ENCODE data around the gene TMEM31.

TMEM31 gene

DNA sequence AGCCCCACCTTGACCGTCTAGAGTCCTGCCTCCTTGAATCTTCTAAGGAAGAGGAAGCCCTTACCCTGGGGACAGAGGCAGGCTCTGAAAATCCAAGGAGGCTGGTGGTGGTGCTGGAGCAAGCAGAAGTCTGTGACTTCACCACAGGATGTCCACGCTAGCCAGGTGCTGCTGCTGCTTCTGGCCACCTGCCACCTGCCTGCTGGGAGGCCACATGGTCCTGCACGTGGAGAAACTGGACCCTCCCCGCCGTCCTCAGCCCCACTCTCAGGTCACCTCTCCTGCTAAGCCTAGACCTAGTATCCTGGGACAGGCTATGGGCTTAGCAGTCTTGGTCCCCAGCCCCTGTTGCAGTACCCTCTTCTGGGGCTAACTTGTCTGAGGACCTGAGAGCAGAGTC is 15.8 kb downstream of the TMEM31 start:
- H3K4me2 ChIP-seq (ENCODE audit: low read length, poor library complexity, severe bottlenecking): no peak overlapping the region
- DNase-seq: no peak
- WGBS: 84% methylated on average over 5 of the region's 5 CpGs
- H3K27me3 ChIP-seq (ENCODE audit: control insufficient read depth in 1 of 2, insufficient read depth in 1 of 2, low read length in 2 of 2): peaks cover 6 to 71% of the 10 kb centered on the region in 2 experiments
- H3K14ac ChIP-seq (ENCODE audit: low read length in 2 of 2): no peak overlapping the region
- no peak overlapping the region for H2AK5ac ChIP-seq (ENCODE audit: low read length, severe bottlenecking)
- no peaks in the 10 kb centered on the region for H3K79me1 ChIP-seq (replicated peaks; ENCODE audit: low read length, poor library complexity, severe bottlenecking)
- H3K23ac ChIP-seq (ENCODE audit: low read length in 2 of 2): no peak overlapping the region
- H3K27ac ChIP-seq (ENCODE audit: low read length, poor library complexity, severe bottlenecking): no peak overlapping the region
- H4K91ac ChIP-seq (ENCODE audit: low read length): no peak overlapping the region
- no peak overlapping the region for H3K4ac ChIP-seq (ENCODE audit: low read depth in 1 of 2, low read length in 2 of 2)
- H2BK5ac ChIP-seq (ENCODE audit: low read depth, low read length, poor library complexity, severe bottlenecking): no peak overlapping the region
- no peak overlapping the region for H2BK15ac ChIP-seq (ENCODE audit: low read depth, poor library complexity, severe bottlenecking)
- no peak overlapping the region for H3K18ac ChIP-seq (ENCODE audit: low read depth in 1 of 2, low read length in 2 of 2)
- H2BK12ac ChIP-seq (ENCODE audit: low read length in 2 of 2): no peak overlapping the region
- no peaks in the 10 kb centered on the region for H3K9me3 ChIP-seq (ENCODE audit: control insufficient read depth, low read length)
- H2BK120ac ChIP-seq (ENCODE audit: low read depth, low read length): no peak overlapping the region
- no peak overlapping the region for H3K9ac ChIP-seq (ENCODE audit: low read length)
- no peaks in the 10 kb centered on the region for H3K36me3 ChIP-seq (ENCODE audit: control insufficient read depth in 1 of 2, insufficient read depth in 2 of 2, low read depth in 1 of 2, low read length in 2 of 2)
- H3K4me3 ChIP-seq (ENCODE audit: insufficient read depth in 1 of 2, low read depth in 1 of 2, low read length in 2 of 2): no peak overlapping the region
- no peak overlapping the region for H2AFZ ChIP-seq (ENCODE audit: low read depth, low read length)
- no peak overlapping the region for H4K8ac ChIP-seq (ENCODE audit: low read length)
- no peaks in the 10 kb centered on the region for H3K4me1 ChIP-seq (ENCODE audit: control insufficient read depth, insufficient read depth, low read depth, low read length)

DNA sequence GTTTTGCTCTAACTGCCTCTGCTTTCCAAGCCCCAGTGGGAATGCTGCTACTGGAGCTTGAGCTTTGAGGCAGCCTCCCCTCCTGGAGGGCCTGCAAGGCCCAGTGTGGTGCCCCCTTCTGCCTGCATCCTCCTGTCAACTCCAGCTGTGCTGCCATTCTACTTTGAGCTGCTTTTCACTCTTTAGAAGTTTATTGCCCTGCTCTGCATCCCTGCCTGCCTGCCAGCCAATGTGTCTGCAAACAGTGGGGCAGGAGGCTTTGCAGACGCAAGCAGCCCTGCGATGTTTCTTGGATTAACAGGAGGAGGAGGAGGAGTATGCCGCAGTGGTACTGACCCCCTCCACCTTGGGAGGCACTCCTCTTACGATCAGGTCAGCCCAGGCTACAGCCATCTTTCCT is 16.4 kb downstream of the TMEM31 start:
- no peak overlapping the region for H3K4me3 ChIP-seq (ENCODE audit: insufficient read depth in 1 of 2, low read depth in 1 of 2, low read length in 2 of 2)
- no peak overlapping the region for H4K8ac ChIP-seq (ENCODE audit: low read length)
- no peak overlapping the region for H3K27ac ChIP-seq (ENCODE audit: low read length, poor library complexity, severe bottlenecking)
- no peaks in the 10 kb centered on the region for H3K9me3 ChIP-seq (ENCODE audit: control insufficient read depth, low read length)
- H3K4me1 ChIP-seq (ENCODE audit: control insufficient read depth, insufficient read depth, low read depth, low read length): no peaks in the 10 kb centered on the region
- no peak overlapping the region for H2BK5ac ChIP-seq (ENCODE audit: low read depth, low read length, poor library complexity, severe bottlenecking)
- no peak overlapping the region for H3K23ac ChIP-seq (ENCODE audit: low read length in 2 of 2)
- H3K14ac ChIP-seq (ENCODE audit: low read length in 2 of 2): no peak overlapping the region
- WGBS: 0% methylated on average over 1 of the region's 4 CpGs
- no peak overlapping the region for H3K9ac ChIP-seq (ENCODE audit: low read length)
- no peak overlapping the region for H2AFZ ChIP-seq (ENCODE audit: low read depth, low read length)
- H4K91ac ChIP-seq (ENCODE audit: low read length): no peak overlapping the region
- H3K18ac ChIP-seq (ENCODE audit: low read depth in 1 of 2, low read length in 2 of 2): peak overlapping the region in 1 of 2 experiments; percentile 8
- no peak overlapping the region for H2AK5ac ChIP-seq (ENCODE audit: low read length, severe bottlenecking)
- no peak overlapping the region for H2BK12ac ChIP-seq (ENCODE audit: low read length in 2 of 2)
- no peaks in the 10 kb centered on the region for H3K79me1 ChIP-seq (replicated peaks; ENCODE audit: low read length, poor library complexity, severe bottlenecking)
- H3K36me3 ChIP-seq (ENCODE audit: control insufficient read depth in 1 of 2, insufficient read depth in 2 of 2, low read depth in 1 of 2, low read length in 2 of 2): no peaks in the 10 kb centered on the region
- peaks cover 5 to 66% of the 10 kb centered on the region in 2 experiments for H3K27me3 ChIP-seq (ENCODE audit: control insufficient read depth in 1 of 2, insufficient read depth in 1 of 2, low read length in 2 of 2)
- H2BK120ac ChIP-seq (ENCODE audit: low read depth, low read length): no peak overlapping the region
- no peak overlapping the region for H2BK15ac ChIP-seq (ENCODE audit: low read depth, poor library complexity, severe bottlenecking)
- H3K4me2 ChIP-seq (ENCODE audit: low read length, poor library complexity, severe bottlenecking): no peak overlapping the region
- no peak overlapping the region for H3K4ac ChIP-seq (ENCODE audit: low read depth in 1 of 2, low read length in 2 of 2)
- no peak for DNase-seq

DNA sequence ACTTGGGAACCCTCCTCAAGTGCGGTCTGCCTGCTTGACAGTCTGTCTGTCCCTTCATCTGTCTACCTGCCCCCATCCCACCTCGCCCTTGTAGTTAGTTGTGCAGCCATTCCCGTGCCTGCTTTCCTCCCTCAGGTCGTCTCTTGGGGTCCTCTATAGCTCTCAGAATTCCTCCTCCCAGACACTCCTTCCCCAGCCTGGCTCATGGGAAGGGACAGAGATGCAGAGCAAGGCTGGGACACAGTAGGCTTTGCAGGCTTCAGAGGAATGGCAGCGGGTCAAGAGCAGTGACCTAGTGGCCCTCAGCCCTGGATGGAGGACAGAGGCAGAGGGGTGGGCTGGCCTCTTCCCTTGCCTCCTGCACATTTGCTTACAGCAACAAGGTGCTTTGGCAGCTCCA is 18.3 kb downstream of the TMEM31 start:
- no peak overlapping the region for H2AK5ac ChIP-seq (ENCODE audit: low read length, severe bottlenecking)
- no peak overlapping the region for H2AFZ ChIP-seq (ENCODE audit: low read depth, low read length)
- no peak overlapping the region for H3K18ac ChIP-seq (ENCODE audit: low read depth in 1 of 2, low read length in 2 of 2)
- no peak overlapping the region for H3K4me3 ChIP-seq (ENCODE audit: insufficient read depth in 1 of 2, low read depth in 1 of 2, low read length in 2 of 2)
- no peak overlapping the region for H2BK5ac ChIP-seq (ENCODE audit: low read depth, low read length, poor library complexity, severe bottlenecking)
- peaks cover 5 to 58% of the 10 kb centered on the region in 2 experiments for H3K27me3 ChIP-seq (ENCODE audit: control insufficient read depth in 1 of 2, insufficient read depth in 1 of 2, low read length in 2 of 2)
- no peak overlapping the region for H2BK120ac ChIP-seq (ENCODE audit: low read depth, low read length)
- H3K14ac ChIP-seq (ENCODE audit: low read length in 2 of 2): peak overlapping the region in 1 of 2 experiments; percentile 32
- H3K23ac ChIP-seq (ENCODE audit: low read length in 2 of 2): no peak overlapping the region
- H3K4ac ChIP-seq (ENCODE audit: low read depth in 1 of 2, low read length in 2 of 2): no peak overlapping the region
- H3K4me2 ChIP-seq (ENCODE audit: low read length, poor library complexity, severe bottlenecking): no peak overlapping the region
- no peaks in the 10 kb centered on the region for H3K79me1 ChIP-seq (replicated peaks; ENCODE audit: low read length, poor library complexity, severe bottlenecking)
- no peak overlapping the region for H2BK15ac ChIP-seq (ENCODE audit: low read depth, poor library complexity, severe bottlenecking)
- no peaks in the 10 kb centered on the region for H3K36me3 ChIP-seq (ENCODE audit: control insufficient read depth in 1 of 2, insufficient read depth in 2 of 2, low read depth in 1 of 2, low read length in 2 of 2)
- no peak overlapping the region for H3K27ac ChIP-seq (ENCODE audit: low read length, poor library complexity, severe bottlenecking)
- H3K4me1 ChIP-seq (ENCODE audit: control insufficient read depth, insufficient read depth, low read depth, low read length): no peaks in the 10 kb centered on the region
- no peak for DNase-seq
- no peak overlapping the region for H4K8ac ChIP-seq (ENCODE audit: low read length)
- no peak overlapping the region for H3K9ac ChIP-seq (ENCODE audit: low read length)
- no peak overlapping the region for H4K91ac ChIP-seq (ENCODE audit: low read length)
- WGBS: 75% methylated on average over 1 of the region's 5 CpGs
- no peaks in the 10 kb centered on the region for H3K9me3 ChIP-seq (ENCODE audit: control insufficient read depth, low read length)
- no peak overlapping the region for H2BK12ac ChIP-seq (ENCODE audit: low read length in 2 of 2)

DNA sequence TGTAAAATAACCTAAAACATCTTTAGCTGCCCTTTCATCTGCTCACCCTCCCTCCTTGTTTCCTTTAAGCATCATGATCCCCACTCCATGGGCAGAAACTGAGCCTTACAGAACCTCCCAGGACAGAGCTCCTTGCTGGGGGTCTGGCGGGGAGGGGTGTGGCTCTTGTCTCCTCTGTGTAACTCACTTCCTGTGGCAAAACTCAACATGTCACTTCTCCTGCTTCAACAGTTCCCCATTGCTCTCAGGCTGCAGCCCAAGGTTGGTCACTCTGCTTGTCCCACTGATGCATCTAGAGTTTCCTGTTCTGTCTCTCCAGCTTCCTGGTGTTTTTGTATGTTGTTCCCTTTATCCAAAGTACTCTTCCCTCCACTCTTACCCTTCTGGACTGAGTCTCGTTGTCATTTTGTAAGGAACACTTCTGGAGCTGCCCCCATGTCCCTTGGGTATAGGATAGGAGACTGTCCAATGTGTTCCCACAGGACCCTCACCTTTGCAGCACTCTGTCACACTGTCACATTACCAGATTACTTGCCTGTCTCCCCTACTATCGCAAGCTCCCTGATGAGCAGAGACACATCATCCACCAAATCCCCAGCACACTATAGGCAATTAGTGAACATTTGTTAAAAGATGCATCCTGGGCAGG is 19.6 kb downstream of the TMEM31 start:
- 28% methylated on average over 2 of the region's 3 CpGs for WGBS
- Histone ChIP-seq H3K79me1 (replicated peaks; ENCODE audit: low read length, poor library complexity, severe bottlenecking) (no peaks in the 10 kb centered on the region), H3K27ac (ENCODE audit: low read length, poor library complexity, severe bottlenecking) (no peak overlapping the region), H3K4me3 (ENCODE audit: insufficient read depth in 1 of 2, low read depth in 1 of 2, low read length in 2 of 2) (no peak overlapping the region), H2BK12ac (ENCODE audit: low read length in 2 of 2) (no peak overlapping the region), H3K23ac (ENCODE audit: low read length in 2 of 2) (no peak overlapping the region), H3K4me1 (ENCODE audit: control insufficient read depth, insufficient read depth, low read depth, low read length) (no peaks in the 10 kb centered on the region), H2BK120ac (ENCODE audit: low read depth, low read length) (no peak overlapping the region), H3K4me2 (ENCODE audit: low read length, poor library complexity, severe bottlenecking) (no peak overlapping the region), H2BK5ac (ENCODE audit: low read depth, low read length, poor library complexity, severe bottlenecking) (no peak overlapping the region), H2BK15ac (ENCODE audit: low read depth, poor library complexity, severe bottlenecking) (no peak overlapping the region), H3K36me3 (ENCODE audit: control insufficient read depth in 1 of 2, insufficient read depth in 2 of 2, low read depth in 1 of 2, low read length in 2 of 2) (no peaks in the 10 kb centered on the region), H3K18ac (ENCODE audit: low read depth in 1 of 2, low read length in 2 of 2) (no peak overlapping the region), H3K27me3 (ENCODE audit: control insufficient read depth in 1 of 2, insufficient read depth in 1 of 2, low read length in 2 of 2) (peaks cover 5 to 55% of the 10 kb centered on the region in 2 experiments), H3K9me3 (ENCODE audit: control insufficient read depth, low read length) (no peaks in the 10 kb centered on the region), H4K8ac (ENCODE audit: low read length) (no peak overlapping the region), H3K14ac (ENCODE audit: low read length in 2 of 2) (peak overlapping the region in 1 of 2 experiments; percentile 76), H3K4ac (ENCODE audit: low read depth in 1 of 2, low read length in 2 of 2) (no peak overlapping the region), H2AK5ac (ENCODE audit: low read length, severe bottlenecking) (no peak overlapping the region), H3K9ac (ENCODE audit: low read length) (no peak overlapping the region), H2AFZ (ENCODE audit: low read depth, low read length) (no peak overlapping the region), H4K91ac (ENCODE audit: low read length) (no peak overlapping the region)
- DNase-seq: no peak

Data from mesenchymal stem cell (in vitro differentiated cells and primary cell).